Smooth muscle cell (in vitro differentiated cells): ENCODE results near the gene ESPN. TPM values are rescaled to one million over a fixed set of nuclear protein-coding genes. Genes with fewer than 3 reads are reported as not detected.

Experiments
- DNase-seq: peaks from one replicate; lab custom pipeline; 2025; ENCODE audit not compliant: unreplicated experiment; lab: John Stamatoyannopoulos, UW
- H2AFZ ChIP-seq: fragments of 200-600 bp; sonication (generic); 2 replicates; pipeline ENCODE4 v1.6.0; 2016; ENCODE audit warnings: antibody characterized with exemption, low read depth, mild to moderate bottlenecking
- H3F3A ChIP-seq: fragments of 200-600 bp; sonication (generic); 2 replicates; pipeline ENCODE4 v1.6.0; 2017; ENCODE audit warnings: antibody characterized with exemption, low read depth
- H3K27ac ChIP-seq: fragments of 200-600 bp; sonication (generic); 2 replicates; pipeline ENCODE4 v1.5.1; 2016; ENCODE audit warnings: low read depth, mild to moderate bottlenecking
- H3K27me3 ChIP-seq: fragments of 200-600 bp; sonication (generic); 2 replicates; pipeline ENCODE4 v1.6.1; 2016; ENCODE audit warnings: low read depth, mild to moderate bottlenecking
- H3K36me3 ChIP-seq: fragments of 200-600 bp; sonication (generic); 2 replicates; pipeline ENCODE4 v1.5.1; 2016; ENCODE audit warnings: low read depth
- H3K4me1 ChIP-seq: fragments of 200-600 bp; sonication (generic); 2 replicates; pipeline ENCODE4 v1.5.1; 2016; ENCODE audit warnings: low read depth
- H3K4me2 ChIP-seq: fragments of 200-600 bp; sonication (generic); 2 replicates; pipeline ENCODE4 v1.6.0; 2016; ENCODE audit warnings: mild to moderate bottlenecking
- H3K4me3 ChIP-seq: fragments of 200-600 bp; sonication (generic); 2 replicates; pipeline ENCODE4 v1.5.1; 2016; ENCODE audit warnings: mild to moderate bottlenecking
- H3K79me2 ChIP-seq: fragments of 200-600 bp; sonication (generic); 2 replicates; pipeline ENCODE4 v1.6.0; 2016; ENCODE audit warnings: low read depth, mild to moderate bottlenecking
- H3K9ac ChIP-seq: fragments of 200-600 bp; sonication (generic); 2 replicates; pipeline ENCODE4 v1.6.0; 2016; ENCODE audit warnings: low read depth
- H3K9me3 ChIP-seq: fragments of 200-600 bp; sonication (generic); replicated peaks from 2 replicates; pipeline ENCODE4 v1.5.1; 2016; ENCODE audit warnings: low read depth
- H4K20me1 ChIP-seq: fragments of 200-600 bp; sonication (generic); 2 replicates; pipeline ENCODE4 v1.6.0; 2016; ENCODE audit warnings: low read depth
- WGBS: methylation state at CpG from one replicate; pipeline ENCODE4 v1.1.7; 2016; ENCODE audit warnings: low lambda C conversion rate; 5-methylcytosine and 5-hydroxymethylcytosine counted together
- polyA plus RNA-seq: library from polyadenylated mRNA; unstranded; fragments of >200 nt; fragmentation: Nextera tagmentation; extraction: Ambion mirVana; gene quantifications from 2 replicates; pipeline ENCODE4 v1.2.1, GENCODE V29; 2016
- total RNA-seq: library from RNA; depleted of rRNA; stranded (reverse); fragments of >200 nt; gene quantifications from 2 replicates; pipeline ENCODE4 v1.2.3, GENCODE V29; 2014
- TF ChIP-seq, protein P1 (sequence below): fragments of 200-600 bp; sonication (generic); IDR thresholded peaks from 2 replicates; pipeline ENCODE4 v1.5.1; 2017; ENCODE audit warnings: borderline replicate concordance, mild to moderate bottlenecking, antibody characterized with exemption; ENCODE audit not compliant: insufficient read depth, poor library complexity, severe bottlenecking

The ESPN gene
- total and polyA plus RNA-seq, 2 experiments from 2014 or later, result 1.1 TPM; not detected in 1

DNA sequence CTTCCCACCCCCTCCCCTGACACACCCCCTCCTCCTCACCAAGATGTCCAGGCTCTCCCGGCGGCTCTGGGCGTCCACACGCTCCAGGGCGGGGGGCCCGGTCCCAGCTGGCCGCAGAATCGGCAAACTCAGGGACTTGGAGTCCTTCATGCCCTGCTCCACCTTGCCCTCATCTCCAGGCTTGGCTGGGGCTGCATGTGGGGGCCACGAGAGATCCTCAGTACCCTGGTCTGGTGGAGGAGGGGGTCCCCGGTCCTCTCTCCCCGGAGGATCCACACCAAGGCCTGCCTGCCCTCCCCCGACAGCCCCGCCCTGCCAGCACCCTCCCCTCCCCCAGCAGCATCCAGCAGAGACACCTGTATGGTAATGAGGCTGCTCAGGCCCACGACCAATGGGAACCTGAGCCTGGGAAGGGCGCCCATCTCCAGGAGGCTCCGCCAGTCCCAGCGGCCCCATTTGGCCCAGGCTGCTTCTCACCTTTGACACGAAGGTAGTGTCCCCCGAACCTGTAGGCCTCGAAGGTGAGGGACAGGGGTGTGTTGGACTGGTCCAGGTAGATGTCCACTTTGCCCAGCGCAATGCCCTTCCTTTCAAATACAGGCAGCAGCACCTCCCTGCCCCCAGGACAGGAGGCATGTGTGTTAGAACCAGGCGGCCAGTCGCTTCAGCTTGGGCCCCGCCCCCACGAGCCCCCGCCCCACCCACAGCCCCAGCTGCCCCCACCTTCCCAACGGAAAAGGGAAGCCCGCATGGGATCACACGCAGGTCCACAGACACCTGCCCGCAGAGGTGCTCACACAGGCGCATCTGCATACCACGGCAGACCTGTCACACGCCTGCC, 49.6 kb downstream of the ESPN start:
- H3K27ac ChIP-seq, result no peak overlapping the region
- H3K79me2 ChIP-seq, result no peaks in the 10 kb centered on the region
- H3K9ac ChIP-seq, result no peak overlapping the region
- no peak overlapping the region for H2AFZ ChIP-seq
- H3F3A ChIP-seq, result no peaks in the 10 kb centered on the region
- 89% methylated on average over 23 of the region's 33 CpGs for WGBS
- no peak overlapping the region for H3K4me2 ChIP-seq
- peaks cover 65% of the 10 kb centered on the region for H4K20me1 ChIP-seq
- H3K27me3 ChIP-seq, result no peaks in the 10 kb centered on the region
- TF ChIP-seq, protein P1, sequence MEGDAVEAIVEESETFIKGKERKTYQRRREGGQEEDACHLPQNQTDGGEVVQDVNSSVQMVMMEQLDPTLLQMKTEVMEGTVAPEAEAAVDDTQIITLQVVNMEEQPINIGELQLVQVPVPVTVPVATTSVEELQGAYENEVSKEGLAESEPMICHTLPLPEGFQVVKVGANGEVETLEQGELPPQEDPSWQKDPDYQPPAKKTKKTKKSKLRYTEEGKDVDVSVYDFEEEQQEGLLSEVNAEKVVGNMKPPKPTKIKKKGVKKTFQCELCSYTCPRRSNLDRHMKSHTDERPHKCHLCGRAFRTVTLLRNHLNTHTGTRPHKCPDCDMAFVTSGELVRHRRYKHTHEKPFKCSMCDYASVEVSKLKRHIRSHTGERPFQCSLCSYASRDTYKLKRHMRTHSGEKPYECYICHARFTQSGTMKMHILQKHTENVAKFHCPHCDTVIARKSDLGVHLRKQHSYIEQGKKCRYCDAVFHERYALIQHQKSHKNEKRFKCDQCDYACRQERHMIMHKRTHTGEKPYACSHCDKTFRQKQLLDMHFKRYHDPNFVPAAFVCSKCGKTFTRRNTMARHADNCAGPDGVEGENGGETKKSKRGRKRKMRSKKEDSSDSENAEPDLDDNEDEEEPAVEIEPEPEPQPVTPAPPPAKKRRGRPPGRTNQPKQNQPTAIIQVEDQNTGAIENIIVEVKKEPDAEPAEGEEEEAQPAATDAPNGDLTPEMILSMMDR, result no peak
- DNase-seq, result no peak
- H3K9me3 ChIP-seq, result no peaks in the 10 kb centered on the region
- no peak overlapping the region for H3K4me3 ChIP-seq
- H3K36me3 ChIP-seq, result no peaks in the 10 kb centered on the region
- H3K4me1 ChIP-seq, result no peaks in the 10 kb centered on the region

DNA sequence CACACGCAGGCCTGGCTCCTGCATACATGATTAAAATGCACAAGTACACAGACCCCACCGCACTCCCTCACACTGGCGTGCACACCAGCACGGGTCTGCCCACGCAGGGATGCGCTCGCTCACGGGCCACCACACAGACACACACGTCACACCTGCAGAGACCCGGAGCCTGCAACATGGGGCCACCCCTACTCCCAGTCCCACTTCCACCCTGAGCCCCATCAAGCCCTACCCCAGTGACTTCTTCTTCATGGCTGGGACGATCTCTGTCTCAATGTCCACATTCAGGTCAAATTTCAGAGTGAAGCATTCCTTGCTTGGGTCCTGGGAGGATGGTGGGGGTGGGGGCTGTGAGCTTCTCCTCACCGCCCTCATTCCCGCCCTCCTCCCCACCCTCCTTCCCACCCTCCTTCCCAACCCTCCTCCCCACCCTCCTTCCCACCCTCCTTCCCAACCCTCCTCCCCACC, 50.3 kb downstream of the ESPN start:
- Histone ChIP-seq H3K4me3 (no peak overlapping the region), H3K4me2 (no peak overlapping the region), H3K9ac (no peak overlapping the region), H3K36me3 (no peaks in the 10 kb centered on the region), H3F3A (no peaks in the 10 kb centered on the region), H4K20me1 (peaks cover 68% of the 10 kb centered on the region), H2AFZ (no peak overlapping the region), H3K9me3 (no peaks in the 10 kb centered on the region), H3K4me1 (no peaks in the 10 kb centered on the region), H3K79me2 (no peaks in the 10 kb centered on the region), H3K27me3 (no peaks in the 10 kb centered on the region), H3K27ac (no peak overlapping the region)
- TF ChIP-seq, protein P1, result no peak
- 89% methylated on average over 13 of the region's 13 CpGs for WGBS
- DNase-seq, result no peak

DNA sequence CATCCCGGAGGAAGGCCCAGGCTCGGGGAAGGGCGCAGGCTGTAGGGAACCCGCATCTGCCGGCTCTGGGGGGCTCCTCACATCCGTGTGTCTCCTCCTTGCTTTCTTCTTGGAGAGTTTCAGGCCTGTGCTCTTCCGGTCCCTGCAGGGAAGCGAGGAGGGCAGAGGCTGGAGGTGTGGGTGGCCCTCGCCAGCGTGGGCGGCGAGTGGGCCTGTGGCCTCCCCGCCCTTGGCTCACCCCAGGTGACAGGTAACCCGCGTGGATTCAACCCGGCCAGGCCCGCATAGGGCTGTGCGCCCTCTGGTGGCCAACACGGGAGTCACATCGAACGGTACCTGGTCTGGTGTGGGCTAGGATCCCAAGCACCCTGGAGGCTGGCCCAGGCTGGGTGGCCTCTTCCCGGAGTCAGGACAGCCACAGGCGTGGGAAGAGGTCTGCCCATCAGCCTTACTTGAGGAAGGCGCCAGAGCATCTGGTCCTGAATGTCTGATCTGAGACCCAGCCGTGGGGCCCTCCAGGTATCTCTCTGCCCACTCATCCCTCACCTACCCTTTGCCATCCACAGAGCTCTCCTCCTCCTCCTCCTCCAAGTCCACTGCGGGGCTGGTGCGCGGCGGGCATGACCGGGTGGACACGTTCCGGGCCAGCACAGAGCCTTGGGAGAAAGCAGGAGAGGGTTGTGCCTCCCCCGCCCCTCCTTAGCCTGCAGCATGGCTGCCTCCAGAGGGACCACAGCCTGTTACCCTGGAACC, 51.0 kb downstream of the ESPN start:
- TF ChIP-seq, protein P1, result peak; percentile 90
- no peak overlapping the region for H3K4me3 ChIP-seq
- no peaks in the 10 kb centered on the region for H3F3A ChIP-seq
- H3K9me3 ChIP-seq, result no peaks in the 10 kb centered on the region
- DNase-seq, result peak; percentile 12
- no peak overlapping the region for H3K9ac ChIP-seq
- H3K27ac ChIP-seq, result no peak overlapping the region
- peaks cover 69% of the 10 kb centered on the region for H4K20me1 ChIP-seq
- H3K36me3 ChIP-seq, result no peaks in the 10 kb centered on the region
- H3K4me1 ChIP-seq, result no peaks in the 10 kb centered on the region
- no peaks in the 10 kb centered on the region for H3K79me2 ChIP-seq
- no peak overlapping the region for H2AFZ ChIP-seq
- WGBS, result 47% methylated on average over 33 of the region's 33 CpGs
- H3K4me2 ChIP-seq, result no peak overlapping the region
- H3K27me3 ChIP-seq, result no peaks in the 10 kb centered on the region
